ENCODE measurements around the gene MDM2. TPM values are rescaled to one million over a fixed set of nuclear protein-coding genes. Genes with fewer than 3 reads are reported as not detected.

Gene MDM2
- total RNA-seq, result 146 to 160 TPM (median 158 TPM) in 3 replicates
- long read RNA-seq, full-length matches to known transcripts, result 8 of 12 reads
- long read RNA-seq, partial matches to known transcripts, result 0 of 12 reads
- long read RNA-seq, other reads (novel, unspliced or antisense), result 4 of 12 reads

GRCh38 chr12:68807576-68808387 is at the start of gene MDM2:
Gene MDM2, plus strand, starts transcription at chr12:68808177. Its CDS starts 301 bp downstream, at chr12:68808478.
- Mint-ChIP-seq H3K36me3 (ENCODE audit: low read depth) (peaks cover 13% of the 10 kb centered on the region), H3K27ac (ENCODE audit: unreplicated experiment) (peak within 1 kb of the TSS; percentile 99), H3K4me3 (ENCODE audit: unreplicated experiment) (peak within 1 kb of the TSS; percentile 95), H3K27me3 (ENCODE audit: low read depth) (no peaks in the 10 kb centered on the region), H3K4me1 (ENCODE audit: low read depth) (peaks cover 24% of the 10 kb centered on the region), H3K9me3 (ENCODE audit: low read depth) (no peaks in the 10 kb centered on the region)
- peak; percentile 85 for TF ChIP-seq CTCF (IDR thresholded peaks at IDR 0.05)
- DNase-seq (ENCODE audit: low spot score), result peak; percentile 97

- Mint-ChIP-seq H3K36me3 (ENCODE audit: low read depth) (peaks cover 20% of the 10 kb centered on the region), H3K27ac (ENCODE audit: unreplicated experiment) (no peak overlapping the region), H3K4me1 (ENCODE audit: low read depth) (peaks cover 4% of the 10 kb centered on the region), H3K27me3 (ENCODE audit: low read depth) (no peaks in the 10 kb centered on the region), H3K9me3 (ENCODE audit: low read depth) (no peaks in the 10 kb centered on the region), H3K4me3 (ENCODE audit: unreplicated experiment) (no peak overlapping the region)
- DNase-seq (ENCODE audit: low spot score), result no peak
- no peak for TF ChIP-seq CTCF (IDR thresholded peaks at IDR 0.05)
These were observed 48.1 kb upstream of the MDM2 start for GRCh38 chr12:68759852-68760251.

GRCh38 chr12:68760806-68761441 is 47.1 kb upstream of the MDM2 start:
- Mint-ChIP-seq H3K4me1 (ENCODE audit: low read depth) (peaks cover 4% of the 10 kb centered on the region), H3K36me3 (ENCODE audit: low read depth) (peaks cover 17% of the 10 kb centered on the region), H3K27ac (ENCODE audit: unreplicated experiment) (no peak overlapping the region), H3K4me3 (ENCODE audit: unreplicated experiment) (no peak overlapping the region), H3K9me3 (ENCODE audit: low read depth) (no peaks in the 10 kb centered on the region), H3K27me3 (ENCODE audit: low read depth) (no peaks in the 10 kb centered on the region)
- TF ChIP-seq CTCF (IDR thresholded peaks at IDR 0.05), result no peak
- no peak for DNase-seq (ENCODE audit: low spot score)

- Mint-ChIP-seq H3K9me3 (ENCODE audit: low read depth) (no peaks in the 10 kb centered on the region), H3K4me1 (ENCODE audit: low read depth) (peaks cover 4% of the 10 kb centered on the region), H3K27ac (ENCODE audit: unreplicated experiment) (no peak overlapping the region), H3K27me3 (ENCODE audit: low read depth) (no peaks in the 10 kb centered on the region), H3K4me3 (ENCODE audit: unreplicated experiment) (no peak overlapping the region), H3K36me3 (ENCODE audit: low read depth) (peaks cover 17% of the 10 kb centered on the region)
- no peak for TF ChIP-seq CTCF (IDR thresholded peaks at IDR 0.05)
- no peak for DNase-seq (ENCODE audit: low spot score)
These were observed 46.5 kb upstream of the MDM2 start for GRCh38 chr12:68761442-68761812.

GRCh38 chr12:68761901-68762630 is 45.9 kb upstream of the MDM2 start:
- TF ChIP-seq CTCF (IDR thresholded peaks at IDR 0.05), result no peak
- no peak overlapping the region for H3K4me3 Mint-ChIP-seq (ENCODE audit: unreplicated experiment)
- H3K36me3 Mint-ChIP-seq (ENCODE audit: low read depth), result peaks cover 19% of the 10 kb centered on the region
- H3K27me3 Mint-ChIP-seq (ENCODE audit: low read depth), result no peaks in the 10 kb centered on the region
- H3K27ac Mint-ChIP-seq (ENCODE audit: unreplicated experiment), result no peak overlapping the region
- H3K9me3 Mint-ChIP-seq (ENCODE audit: low read depth), result no peaks in the 10 kb centered on the region
- peaks cover 4% of the 10 kb centered on the region for H3K4me1 Mint-ChIP-seq (ENCODE audit: low read depth)
- DNase-seq (ENCODE audit: low spot score), result no peak

Data from chondrocyte (in vitro differentiated cells).